LNCAP (cell line): Measurements from ENCODE around the gene NPAS4.

ENCODE experiments used
- CTCF ChIP-seq: fragments of 450-650 bp; IDR thresholded peaks from 2 replicates; pipeline ENCODE4 v1.5.1; 2017; ENCODE audit warnings: mild to moderate bottlenecking

The NPAS4 gene

GRCh38 chr11:66447012-66447411 is 26.2 kb downstream of the NPAS4 start:
- TF ChIP-seq CTCF: no peak

GRCh38 chr11:66448523-66448922 is 27.7 kb downstream of the NPAS4 start:
- no peak for TF ChIP-seq CTCF

- no peak for TF ChIP-seq CTCF
Measured at GRCh38 chr11:66450560-66450959, 29.7 kb downstream of the NPAS4 start.

- no peak for TF ChIP-seq CTCF
Measured at GRCh38 chr11:66451663-66452062, 30.8 kb downstream of the NPAS4 start.

GRCh38 chr11:66454247-66454646 is 33.4 kb downstream of the NPAS4 start:
- no peak for TF ChIP-seq CTCF

- no peak for TF ChIP-seq CTCF
Measured at GRCh38 chr11:66454828-66455227, 34.0 kb downstream of the NPAS4 start.

GRCh38 chr11:66457826-66458225 is 37.0 kb downstream of the NPAS4 start:
- no peak for TF ChIP-seq CTCF

GRCh38 chr11:66459138-66459778 is 38.4 kb downstream of the NPAS4 start:
- TF ChIP-seq CTCF: no peak
